K562 (cell line): ENCODE data around the gene GNAI3. TPM values are rescaled to one million over a fixed set of nuclear protein-coding genes. Genes with fewer than 3 reads are reported as not detected.

Source experiments
- CHD1 ChIP-seq: fragments of 200-600 bp; sonication (generic); IDR thresholded peaks from one replicate; pipeline ENCODE4 v1.6.1; 2012; ENCODE audit warnings: mild to moderate bottlenecking, moderate library complexity, low read length, inconsistent platforms
- KLF6 ChIP-seq: fragments of 250-450 bp; sonication (Bioruptor Pico); IDR thresholded peaks from 2 replicates; pipeline ENCODE4 v1.4.0; 2020; ENCODE audit warnings: mild to moderate bottlenecking, moderate library complexity, borderline replicate concordance
- MEF2A ChIP-seq: IDR thresholded peaks from 2 replicates; pipeline ENCODE4 v1.6.1; 2011; ENCODE audit warnings: low read depth, mild to moderate bottlenecking, low read length, moderate library complexity; ENCODE audit not compliant: control insufficient read depth
- MLLT1 ChIP-seq, 2 experiments: fragments of 450-650 bp; IDR thresholded peaks; 2 replicates each; pipeline ENCODE4 v1.6.1; 2016
- TCF7 ChIP-seq: sonication (generic); IDR thresholded peaks from 2 replicates; pipeline ENCODE4 v1.6.1; 2016; ENCODE audit warnings: antibody characterized with exemption, borderline replicate concordance
- ZFP30 ChIP-seq: fragments of 250-450 bp; sonication (Bioruptor Pico); IDR thresholded peaks from 2 replicates; pipeline ENCODE4 v1.8.0; 2022; ENCODE audit warnings: moderate library complexity, mild to moderate bottlenecking, inconsistent platforms, borderline replicate concordance
- ZHX1 ChIP-seq: fragments of 150-350 bp; conservative IDR thresholded peaks from 2 replicates; pipeline ENCODE4 v1.6.1; 2014; ENCODE audit warnings: low read length
- ZNF76 ChIP-seq: fragments of 250-450 bp; sonication (Bioruptor Pico); IDR thresholded peaks from 2 replicates; pipeline ENCODE4 v1.4.0; 2020; ENCODE audit warnings: mild to moderate bottlenecking, moderate library complexity, borderline replicate concordance
- polyA plus RNA-seq, 8 experiments: library from polyadenylated mRNA; depleted of rRNA in 4 of 8; stranded (reverse) in 5 of 8; unstranded in 3 of 8; fragments of >200 nt; fragmentation: Nextera tagmentation in 2 of 8; fragmentation: Illumina TruSeq in 1 of 8; extraction: Ambion mirVana in 2 of 8; extraction: Trizol in 1 of 8; gene quantifications; 2 replicates each; pipeline versions ENCODE4 v1.2.1 to v1.2.3, GENCODE V29; 2011 to 2014; ENCODE audit warnings: inconsistent platforms in 1 of 8, missing spikeins in 1 of 8
- total RNA-seq, 7 experiments: library from RNA; depleted of rRNA in 6 of 7; stranded (reverse); fragments of >200 nt in 6 of 7; fragmentation: Illumina TruSeq in 2 of 7; extraction: Trizol in 2 of 7; gene quantifications; 2 replicates each; pipeline versions ENCODE4 v1.2.1 to v1.2.3, GENCODE V29; 2011 to 2021; ENCODE audit warnings: low replicate concordance in 1 of 7
- TF ChIP-seq, protein P1 (sequence below): fragments of 450-650 bp; IDR thresholded peaks from 2 replicates; pipeline ENCODE4 v1.6.1; 2016; ENCODE audit warnings: borderline replicate concordance
- TF ChIP-seq, protein P2 (sequence below), 2 experiments: fragments of 450-650 bp in 1 of 2; IDR thresholded peaks; 2 replicates each; pipeline ENCODE4 v1.6.1; 2011 to 2017; ENCODE audit warnings: low read depth in 2 of 2, antibody characterized with exemption in 1 of 2, borderline replicate concordance in 1 of 2, low read length in 1 of 2, mild to moderate bottlenecking in 1 of 2, mixed read lengths in 1 of 2; ENCODE audit not compliant: control insufficient read depth in 1 of 2

Gene GNAI3
- total and polyA plus RNA-seq, 9 of the 15 experiments (the other 6 are each of a cell fraction or from before 2014, with no cell fraction given) = 6.3 to 13.2 (median 8.9) TPM

DNA sequence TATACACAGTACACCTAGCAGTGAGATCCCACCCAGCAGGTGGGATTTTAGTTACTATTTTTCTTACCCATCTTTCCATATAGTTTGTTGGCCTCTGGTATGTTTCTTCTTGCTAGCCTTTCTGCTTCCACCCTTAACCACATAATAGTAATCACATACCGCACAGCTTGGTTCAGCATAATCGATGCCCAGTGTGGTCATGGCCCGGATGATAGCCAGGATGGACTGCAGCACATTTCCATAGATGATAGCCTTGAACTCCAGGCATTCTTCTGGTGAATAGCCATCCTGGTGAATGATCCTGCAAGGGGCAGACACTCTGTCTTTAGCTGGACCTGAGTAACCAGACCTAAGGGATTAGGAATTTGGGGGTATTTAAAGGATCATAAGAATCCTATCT, 61.5 kb downstream of the GNAI3 start (continued):
- TF ChIP-seq, protein P1, sequence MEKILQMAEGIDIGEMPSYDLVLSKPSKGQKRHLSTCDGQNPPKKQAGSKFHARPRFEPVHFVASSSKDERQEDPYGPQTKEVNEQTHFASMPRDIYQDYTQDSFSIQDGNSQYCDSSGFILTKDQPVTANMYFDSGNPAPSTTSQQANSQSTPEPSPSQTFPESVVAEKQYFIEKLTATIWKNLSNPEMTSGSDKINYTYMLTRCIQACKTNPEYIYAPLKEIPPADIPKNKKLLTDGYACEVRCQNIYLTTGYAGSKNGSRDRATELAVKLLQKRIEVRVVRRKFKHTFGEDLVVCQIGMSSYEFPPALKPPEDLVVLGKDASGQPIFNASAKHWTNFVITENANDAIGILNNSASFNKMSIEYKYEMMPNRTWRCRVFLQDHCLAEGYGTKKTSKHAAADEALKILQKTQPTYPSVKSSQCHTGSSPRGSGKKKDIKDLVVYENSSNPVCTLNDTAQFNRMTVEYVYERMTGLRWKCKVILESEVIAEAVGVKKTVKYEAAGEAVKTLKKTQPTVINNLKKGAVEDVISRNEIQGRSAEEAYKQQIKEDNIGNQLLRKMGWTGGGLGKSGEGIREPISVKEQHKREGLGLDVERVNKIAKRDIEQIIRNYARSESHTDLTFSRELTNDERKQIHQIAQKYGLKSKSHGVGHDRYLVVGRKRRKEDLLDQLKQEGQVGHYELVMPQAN = no peak
- no peak for TF ChIP-seq MLLT1 (IDR thresholded peaks at IDR 0.05)
- no peak for TF ChIP-seq MEF2A
- no peak for TF ChIP-seq CHD1
- TF ChIP-seq, protein P2, sequence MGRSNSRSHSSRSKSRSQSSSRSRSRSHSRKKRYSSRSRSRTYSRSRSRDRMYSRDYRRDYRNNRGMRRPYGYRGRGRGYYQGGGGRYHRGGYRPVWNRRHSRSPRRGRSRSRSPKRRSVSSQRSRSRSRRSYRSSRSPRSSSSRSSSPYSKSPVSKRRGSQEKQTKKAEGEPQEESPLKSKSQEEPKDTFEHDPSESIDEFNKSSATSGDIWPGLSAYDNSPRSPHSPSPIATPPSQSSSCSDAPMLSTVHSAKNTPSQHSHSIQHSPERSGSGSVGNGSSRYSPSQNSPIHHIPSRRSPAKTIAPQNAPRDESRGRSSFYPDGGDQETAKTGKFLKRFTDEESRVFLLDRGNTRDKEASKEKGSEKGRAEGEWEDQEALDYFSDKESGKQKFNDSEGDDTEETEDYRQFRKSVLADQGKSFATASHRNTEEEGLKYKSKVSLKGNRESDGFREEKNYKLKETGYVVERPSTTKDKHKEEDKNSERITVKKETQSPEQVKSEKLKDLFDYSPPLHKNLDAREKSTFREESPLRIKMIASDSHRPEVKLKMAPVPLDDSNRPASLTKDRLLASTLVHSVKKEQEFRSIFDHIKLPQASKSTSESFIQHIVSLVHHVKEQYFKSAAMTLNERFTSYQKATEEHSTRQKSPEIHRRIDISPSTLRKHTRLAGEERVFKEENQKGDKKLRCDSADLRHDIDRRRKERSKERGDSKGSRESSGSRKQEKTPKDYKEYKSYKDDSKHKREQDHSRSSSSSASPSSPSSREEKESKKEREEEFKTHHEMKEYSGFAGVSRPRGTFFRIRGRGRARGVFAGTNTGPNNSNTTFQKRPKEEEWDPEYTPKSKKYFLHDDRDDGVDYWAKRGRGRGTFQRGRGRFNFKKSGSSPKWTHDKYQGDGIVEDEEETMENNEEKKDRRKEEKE (IDR thresholded peaks at IDR 0.05; ENCODE audit: borderline replicate concordance in 1 of 2, control insufficient read depth in 1 of 2, low read depth in 2 of 2, low read length in 1 of 2) = no peak
- TF ChIP-seq TCF7 = no peak
- no peak for TF ChIP-seq ZHX1
- no peak for TF ChIP-seq KLF6 (CRISPR knock-in tag)
- no peak for TF ChIP-seq ZFP30 (CRISPR knock-in tag)
- TF ChIP-seq ZNF76 (CRISPR knock-in tag) = no peak
